HepG2 (cell line): ENCODE measurements around the gene TTPAL. TPM values are rescaled to one million over a fixed set of nuclear protein-coding genes. Genes with fewer than 3 reads are reported as not detected.

Experiments
- AHDC1 ChIP-seq: sonication (generic); formaldehyde crosslinking; IDR thresholded peaks from 2 replicates; pipeline ENCODE4 v1.5.1; 2020; ENCODE audit warnings: mild to moderate bottlenecking, missing genetic modification reagents, borderline replicate concordance
- ARID4A ChIP-seq: sonication (generic); formaldehyde crosslinking; IDR thresholded peaks from 2 replicates; pipeline ENCODE4 v1.5.0; 2020; ENCODE audit warnings: mild to moderate bottlenecking, missing genetic modification reagents, borderline replicate concordance
- CBFB ChIP-seq: sonication (generic); formaldehyde crosslinking; IDR thresholded peaks from 2 replicates; pipeline ENCODE4 v1.4.0; 2020; ENCODE audit warnings: missing genetic modification reagents
- CCDC6 ChIP-seq: sonication (generic); formaldehyde crosslinking; IDR thresholded peaks from 2 replicates; pipeline ENCODE4 v1.8.1; 2022; ENCODE audit warnings: mild to moderate bottlenecking, missing genetic modification reagents, moderate library complexity
- EZH2 ChIP-seq: conservative IDR thresholded peaks from 2 replicates; pipeline ENCODE4 v1.6.1; 2012; ENCODE audit warnings: mild to moderate bottlenecking, low read depth, low read length, moderate library complexity
- HBP1 ChIP-seq: IDR thresholded peaks from 2 replicates; pipeline ENCODE4 v1.6.1; 2016; ENCODE audit warnings: low read depth, control low read depth
- JARID2 ChIP-seq: sonication (generic); formaldehyde crosslinking; IDR thresholded peaks from 2 replicates; pipeline ENCODE4 v1.8.1; 2023; ENCODE audit warnings: missing genetic modification reagents, inconsistent platforms; ENCODE audit not compliant: insufficient replicate concordance
- MNT ChIP-seq: fragments of 450-650 bp; IDR thresholded peaks from 2 replicates; pipeline ENCODE4 v1.6.1; 2016
- NBN ChIP-seq: fragments of 450-650 bp; conservative IDR thresholded peaks from 2 replicates; pipeline ENCODE4 v1.6.1; 2017
- PRMT3 ChIP-seq: sonication (generic); formaldehyde crosslinking; IDR thresholded peaks from 2 replicates; pipeline ENCODE4 v1.8.1; 2022; ENCODE audit warnings: low read depth, mild to moderate bottlenecking, moderate library complexity, missing genetic modification reagents, borderline replicate concordance
- SKI ChIP-seq: fragments of 450-650 bp; IDR thresholded peaks from one replicate; pipeline ENCODE4 v1.6.1; 2018; ENCODE audit warnings: mild to moderate bottlenecking; ENCODE audit not compliant: partially characterized antibody
- SOX5 ChIP-seq: IDR thresholded peaks from 2 replicates; pipeline ENCODE4 v1.6.1; 2016; ENCODE audit warnings: borderline replicate concordance
- SUZ12 ChIP-seq: fragments of 150-350 bp; IDR thresholded peaks from 2 replicates; pipeline ENCODE4 v1.6.1; 2014; ENCODE audit warnings: low read depth, low read length
- ZNF292 ChIP-seq: sonication (generic); formaldehyde crosslinking; IDR thresholded peaks from 2 replicates; pipeline ENCODE4 v1.8.1; 2022; ENCODE audit warnings: mild to moderate bottlenecking, low read depth, missing genetic modification reagents, borderline replicate concordance
- ZNF350 ChIP-seq: sonication (generic); formaldehyde crosslinking; IDR thresholded peaks from 2 replicates; pipeline ENCODE4 v1.4.0; 2020; ENCODE audit warnings: mild to moderate bottlenecking, low read depth, missing genetic modification reagents, borderline replicate concordance
- ZNF777 ChIP-seq: sonication (generic); formaldehyde crosslinking; IDR thresholded peaks from 2 replicates; pipeline ENCODE4 v1.4.0; 2020; ENCODE audit warnings: missing genetic modification reagents
- polyA plus RNA-seq, 8 experiments: library from polyadenylated mRNA; depleted of rRNA in 3 of 8; stranded (reverse) in 7 of 8; unstranded in 1 of 8; fragments of >200 nt; fragmentation: Illumina TruSeq in 4 of 8; extraction: Trizol in 4 of 8; gene quantifications; 2 replicates each; pipeline versions ENCODE4 v1.2.1 to v1.2.3, GENCODE V29; 2011 to 2016; ENCODE audit warnings: low read depth in 4 of 8, missing spikeins in 1 of 8, mixed read lengths in 1 of 8; ENCODE audit not compliant: insufficient read depth in 1 of 8
- total RNA-seq, 5 experiments: library from RNA; depleted of rRNA; stranded (reverse); fragments of >200 nt; fragmentation: Illumina TruSeq; extraction: Trizol; gene quantifications; 2 replicates each; pipeline ENCODE4 v1.2.3, GENCODE V29; 2016; ENCODE audit warnings: low read depth in 1 of 5

Gene TTPAL
- total and polyA plus RNA-seq, 2 of the 13 experiments (the other 11 are each of a cell fraction or from before 2014, with no cell fraction given) = 4.3 to 18.8 TPM

GRCh38 chr20:44461142-44461802, 14.4 kb upstream of the TTPAL start (continued):
- peak; percentile 89; the same call in 1 of the 2 replicates for TF ChIP-seq AHDC1
- no peak for TF ChIP-seq NBN
- TF ChIP-seq ZNF777 (CRISPR knock-in tag) = no peak
- TF ChIP-seq SKI = no peak
- no peak for TF ChIP-seq CCDC6
- TF ChIP-seq SOX5 (CRISPR knock-in tag) = peak; percentile 86
- no peak for TF ChIP-seq MNT
- TF ChIP-seq CBFB (CRISPR knock-in tag) = no peak
- TF ChIP-seq SUZ12 = no peak
- no peak for TF ChIP-seq ZNF292 (CRISPR knock-in tag)
- TF ChIP-seq EZH2 = no peak
- no peak for TF ChIP-seq ZNF350 (CRISPR knock-in tag)
- TF ChIP-seq ARID4A (CRISPR knock-in tag) = peak; percentile 16; the same call in 1 of the 2 replicates
- TF ChIP-seq PRMT3 (CRISPR knock-in tag) = no peak
- TF ChIP-seq JARID2 = no peak
- peak; percentile 74; the same call in 1 of the 2 replicates for TF ChIP-seq HBP1 (CRISPR knock-in tag)
